Dermis blood vessel endothelial cell (primary cell): ENCODE results near the gene DEFB113. TPM values are rescaled to one million over a fixed set of nuclear protein-coding genes. Genes with fewer than 3 reads are reported as not detected.

Source experiments
- DNase-seq: peaks from one replicate; pipeline ENCODE4 v3.0.0; 2010
- total RNA-seq: library from RNA; depleted of rRNA; stranded (reverse); fragments of >200 nt; gene quantifications from 2 replicates; pipeline ENCODE4 v1.2.3, GENCODE V29; 2014

DEFB113 gene
- total RNA-seq, 1 donor from 2014 or later = not detected

- DNase-seq = no peak
Observed at GRCh38 chr6:49935387-49935786, 34.0 kb downstream of the DEFB113 start.

- DNase-seq = no peak
Observed at GRCh38 chr6:49934770-49935169, 34.7 kb downstream of the DEFB113 start.

- no peak for DNase-seq
Observed at GRCh38 chr6:49933526-49933925, 35.9 kb downstream of the DEFB113 start.

GRCh38 chr6:49929340-49929739, 40.1 kb downstream of the DEFB113 start:
- DNase-seq = no peak

- DNase-seq = no peak
Observed at GRCh38 chr6:49923826-49924225, 45.6 kb downstream of the DEFB113 start.

- DNase-seq = no peak
Observed at GRCh38 chr6:49919935-49920644, 49.3 kb downstream of the DEFB113 start.

- DNase-seq = no peak
Observed at GRCh38 chr6:49919261-49919660, 50.2 kb downstream of the DEFB113 start.

- no peak for DNase-seq
Observed at GRCh38 chr6:49918787-49919186, 50.6 kb downstream of the DEFB113 start.

Other genes with a start within 250 kb of the DEFB113 start
- gene CRISP3, start 225.2 kb downstream of the DEFB113 start, total RNA-seq = not detected in 2 replicates
- not detected in 2 replicates for gene PGK2, start 182.3 kb downstream of the DEFB113 start, total RNA-seq
- not detected in 2 replicates for gene CRISP1, start 103.1 kb downstream of the DEFB113 start, total RNA-seq
- gene DEFB114, start 5.5 kb downstream of the DEFB113 start, total RNA-seq = not detected in 2 replicates
- gene DEFB110, start 52.4 kb upstream of the DEFB113 start, total RNA-seq = not detected in 2 replicates
- gene DEFB112, start 80.3 kb upstream of the DEFB113 start, total RNA-seq = not detected in 2 replicates